Lung (tissue), 12 donors: ENCODE measurements around the gene E2F2. TPM values are rescaled to one million over a fixed set of nuclear protein-coding genes. Genes with fewer than 3 reads are reported as not detected.
A peak's percentile ranks its signal among the peaks of the same experiment; 100 is the strongest.

Experiments used
- ATAC-seq: fragments of 200-7000 bp; cut with Tn5 transposase; one replicate; pipeline ENCODE4 v1.9.1; 2020; ENCODE audit warnings: moderate number of reproducible peaks; ENCODE audit not compliant: insufficient read depth, low FRiP score
- DNase-seq, 3 donors: peaks; one replicate each; pipeline ENCODE4 v3.0.0-alpha.2; 2013 to 2017
- H3K27ac ChIP-seq, 2 donors: one replicate each; pipeline ENCODE4 v1.5.1; 2013; ENCODE audit warnings: mild to moderate bottlenecking in 2 of 2, moderate library complexity in 2 of 2, control low read depth in 1 of 2, inconsistent platforms in 1 of 2, low read depth in 1 of 2, low read length in 1 of 2
- H3K27me3 ChIP-seq, 3 donors: one replicate each; pipeline ENCODE4 v1.5.1; 2013; ENCODE audit warnings: low read length in 2 of 3; ENCODE audit not compliant: control insufficient read depth in 3 of 3, insufficient read depth in 3 of 3
- H3K36me3 ChIP-seq, 4 donors: one replicate each; pipeline ENCODE4 v1.5.1; 2013; ENCODE audit warnings: low read length in 4 of 4, mild to moderate bottlenecking in 1 of 4, moderate library complexity in 1 of 4; ENCODE audit not compliant: control insufficient read depth in 4 of 4, insufficient read depth in 4 of 4
- H3K4me1 ChIP-seq, 5 donors: one replicate each; pipeline ENCODE4 v1.5.1; 2013; ENCODE audit warnings: low read length in 5 of 5, mild to moderate bottlenecking in 2 of 5, moderate library complexity in 1 of 5; ENCODE audit not compliant: control insufficient read depth in 5 of 5, insufficient read depth in 5 of 5
- H3K4me3 ChIP-seq: one replicate; pipeline ENCODE4 v1.5.1; 2013; ENCODE audit warnings: mild to moderate bottlenecking, control low read depth, moderate library complexity
- H3K9ac ChIP-seq, 2 donors: one replicate each; pipeline ENCODE4 v1.5.1; 2013; ENCODE audit warnings: low read length in 2 of 2, control low read depth in 1 of 2; ENCODE audit not compliant: insufficient read depth in 1 of 2
- H3K9me3 ChIP-seq, 4 donors: one replicate each; pipeline ENCODE4 v1.5.1; 2013; ENCODE audit warnings: low read length in 3 of 4, mild to moderate bottlenecking in 1 of 4, moderate library complexity in 1 of 4; ENCODE audit not compliant: control insufficient read depth in 4 of 4, insufficient read depth in 3 of 4
- CTCF ChIP-seq: IDR thresholded peaks from 2 replicates; pipeline ENCODE4 v1.5.1; 2012; ENCODE audit warnings: mild to moderate bottlenecking; ENCODE audit errors: control extremely low read depth, extremely low read depth
- WGBS, 2 donors: extraction: QIAGEN DNeasy Blood & Tissue Kit; methylation state at CpG; one replicate each; pipeline ENCODE4 v1.1.7; 2013; 5-methylcytosine and 5-hydroxymethylcytosine counted together
- polyA plus RNA-seq, 2 donors: library from polyadenylated mRNA; stranded (reverse); fragments of 200-250 nt; gene quantifications; one replicate each; pipeline ENCODE4 v1.2.1, GENCODE V29; 2013
- total RNA-seq, 2 donors: library from RNA; depleted of rRNA in 1 of 2; stranded (reverse); fragments of >200 nt in 1 of 2; gene quantifications; one replicate each; pipeline ENCODE4 v1.2.1, GENCODE V29; 2014 to 2021
- donor health status: control.
- donor health status: control.
- donor health status: Bipolar disorder and iron deficiency.
- donor health status: healthy.
- donor health status: DM: yes; HTN: yes; CAD: no.

E2F2 gene
- total and polyA plus RNA-seq, 4 donors, result 0.83 to 4.9 (median 1.5) TPM

DNA sequence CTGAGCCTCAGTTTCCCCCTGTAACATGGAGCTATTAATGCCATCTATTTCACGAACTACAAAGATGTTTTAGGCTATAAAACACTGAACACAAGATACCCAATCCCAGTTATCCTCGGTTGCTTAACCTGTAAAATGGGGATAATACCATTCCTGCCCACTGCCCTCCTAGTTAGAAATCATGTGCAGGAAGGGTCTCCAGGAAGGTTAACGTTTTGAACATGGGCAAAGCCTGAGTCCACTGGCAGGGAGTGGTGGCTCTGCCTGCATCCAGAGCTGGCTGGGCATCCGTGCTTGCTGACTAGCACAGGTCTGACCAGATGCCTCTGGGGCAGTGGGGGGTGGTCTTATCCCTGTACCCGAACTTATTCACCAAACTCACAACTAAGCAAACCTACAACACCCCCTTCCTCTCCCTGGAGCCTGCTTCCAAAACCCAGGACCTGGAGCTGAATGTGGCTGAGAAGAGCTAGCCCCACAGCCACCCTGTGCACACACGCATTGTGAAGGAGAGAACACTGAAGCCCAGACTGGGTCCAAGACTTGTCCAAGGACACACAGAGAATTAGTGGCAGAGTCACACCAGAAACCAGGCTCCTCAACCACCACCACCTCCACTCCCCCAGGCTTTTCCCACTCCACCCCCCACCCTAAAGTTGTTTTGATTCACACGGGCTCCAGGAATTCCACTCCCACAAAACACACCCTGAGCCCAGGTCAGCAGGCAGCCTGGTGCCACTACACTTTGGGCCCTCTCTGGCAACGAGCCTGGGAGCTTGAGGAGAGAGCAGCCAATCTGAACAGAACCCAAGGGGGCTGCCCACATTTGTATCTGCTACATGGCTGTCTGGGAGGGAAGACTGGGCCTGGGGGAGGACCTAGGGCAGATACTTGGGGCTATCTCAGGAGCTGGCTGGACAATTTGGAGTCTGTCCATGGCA is 1.6 kb downstream of the E2F2 start:
- 56 to 68% methylated on average over 8 of the region's 8 CpGs for WGBS, 2 donors
- DNase-seq, result peak in 1 of 3 donors; percentile 14
- H3K27me3 ChIP-seq, result no peaks in the 10 kb centered on the region
- H3K9me3 ChIP-seq, result no peaks in the 10 kb centered on the region
- no peak overlapping the region for H3K4me3 ChIP-seq
- no peak overlapping the region for H3K9ac ChIP-seq
- H3K36me3 ChIP-seq, result no peaks in the 10 kb centered on the region
- no peak for ATAC-seq
- peaks cover 0 to 29% (median 6%) of the 10 kb centered on the region in 5 donors for H3K4me1 ChIP-seq
- no peak overlapping the region for H3K27ac ChIP-seq
- TF ChIP-seq CTCF, result no peak

- Histone ChIP-seq H3K9me3 (no peaks in the 10 kb centered on the region), H3K4me1 (peaks cover 0 to 29% (median 6%) of the 10 kb centered on the region in 5 donors), H3K27ac (peak overlapping the region in 1 of 2 donors; percentile 64), H3K27me3 (no peaks in the 10 kb centered on the region), H3K9ac (no peak overlapping the region), H3K36me3 (no peaks in the 10 kb centered on the region), H3K4me3 (no peak overlapping the region)
- peak; percentile 43 to 71 (median 66) for DNase-seq
- no peak for TF ChIP-seq CTCF
- peak; percentile 71 for ATAC-seq
- WGBS, 2 donors, result 4 to 10% methylated on average over 9 of the region's 9 CpGs
These were observed 2.6 kb downstream of the E2F2 start for GRCh38 chr1:23528250-23528978.

GRCh38 chr1:23527900-23528249 is 3.2 kb downstream of the E2F2 start:
- WGBS, 2 donors, result 47 to 53% methylated on average over 6 of the region's 6 CpGs
- H3K9ac ChIP-seq, result no peak overlapping the region
- H3K4me3 ChIP-seq, result no peak overlapping the region
- no peak for DNase-seq
- no peak overlapping the region for H3K27ac ChIP-seq
- H3K36me3 ChIP-seq, result no peaks in the 10 kb centered on the region
- peaks cover 0 to 29% (median 6%) of the 10 kb centered on the region in 5 donors for H3K4me1 ChIP-seq
- no peak for ATAC-seq
- H3K27me3 ChIP-seq, result no peaks in the 10 kb centered on the region
- no peak for TF ChIP-seq CTCF
- H3K9me3 ChIP-seq, result no peaks in the 10 kb centered on the region
